HS-5 (cell line): ENCODE data around the gene IGFALS.
"Not testable (repeated sequence)": the region's sequence is repeated elsewhere in the genome, so short reads cannot be mapped to it uniquely, and the experiment has no call there.

Experiments
- DNase-seq: peaks from one replicate; pipeline ENCODE4 v3.0.0-alpha.2; 2012; ENCODE audit warnings: low read depth

Gene IGFALS

DNA sequence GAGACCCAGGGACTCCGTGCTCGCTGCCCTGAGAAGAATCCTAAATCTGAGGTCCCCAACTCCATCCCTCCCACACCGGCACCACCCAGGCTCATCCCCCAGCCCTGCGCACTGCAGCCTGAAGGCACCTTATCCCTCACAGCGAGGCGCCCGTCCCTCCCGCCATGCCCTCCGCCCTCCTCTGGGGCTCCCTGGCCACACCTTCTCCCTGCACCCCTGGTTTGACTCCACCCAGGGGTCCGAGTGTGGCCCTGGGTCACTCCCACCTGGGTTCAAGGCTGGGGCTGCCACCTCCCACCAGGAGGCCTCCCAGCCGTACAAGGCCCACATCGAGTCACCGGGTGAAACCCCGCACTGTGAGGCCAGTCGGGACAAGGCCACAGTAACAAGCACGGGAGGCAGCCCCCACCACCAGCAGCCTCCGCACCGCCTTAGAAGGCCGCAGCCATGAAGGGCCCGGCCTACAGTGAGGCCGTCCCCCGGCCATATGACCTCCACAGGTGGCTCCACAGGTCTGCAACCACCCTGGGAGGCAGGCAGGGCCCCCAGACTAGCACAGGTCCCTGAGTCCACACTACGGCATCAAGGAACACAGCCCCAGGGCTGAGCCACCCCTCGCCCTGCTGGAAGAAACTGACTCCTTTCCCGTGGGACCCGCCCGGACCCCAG, 24.8 kb upstream of the IGFALS start:
- no peak for DNase-seq

DNA sequence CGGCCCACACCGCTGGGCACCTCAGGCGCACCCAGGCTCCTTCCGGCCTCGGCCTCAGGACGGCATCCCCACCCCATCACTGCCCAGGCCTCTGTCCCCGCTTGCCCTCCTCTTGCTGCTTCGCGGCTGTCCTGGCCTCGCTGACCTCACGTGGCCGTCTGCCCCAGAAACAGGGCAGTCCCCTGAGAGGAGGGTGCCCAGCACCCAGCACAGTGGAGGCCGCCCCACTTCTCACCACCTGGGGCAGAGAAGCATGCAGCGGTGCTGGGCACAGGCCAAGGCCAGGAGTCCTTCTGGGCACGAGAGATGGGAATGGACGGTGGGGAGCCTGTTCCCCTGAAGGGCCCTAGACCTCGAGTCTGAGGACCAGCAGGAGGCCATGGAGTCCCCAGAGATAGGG, 24.2 kb upstream of the IGFALS start:
- no peak for DNase-seq

DNA sequence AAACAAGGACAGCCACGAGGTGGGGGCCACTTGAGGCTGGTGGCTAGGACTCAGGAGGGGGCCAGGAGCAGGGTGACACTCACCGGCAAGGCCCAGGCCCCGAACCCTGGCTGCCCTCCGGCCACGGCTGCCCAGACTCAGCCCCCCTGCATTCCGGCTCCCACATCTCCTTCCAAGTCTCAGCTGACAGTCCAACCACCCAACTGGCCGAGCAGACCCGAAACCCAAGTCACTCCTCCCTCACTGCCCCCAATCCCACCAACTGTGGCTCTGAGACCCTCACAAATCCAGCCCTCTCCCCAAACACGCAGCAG, 23.7 kb upstream of the IGFALS start:
- no peak for DNase-seq

DNA sequence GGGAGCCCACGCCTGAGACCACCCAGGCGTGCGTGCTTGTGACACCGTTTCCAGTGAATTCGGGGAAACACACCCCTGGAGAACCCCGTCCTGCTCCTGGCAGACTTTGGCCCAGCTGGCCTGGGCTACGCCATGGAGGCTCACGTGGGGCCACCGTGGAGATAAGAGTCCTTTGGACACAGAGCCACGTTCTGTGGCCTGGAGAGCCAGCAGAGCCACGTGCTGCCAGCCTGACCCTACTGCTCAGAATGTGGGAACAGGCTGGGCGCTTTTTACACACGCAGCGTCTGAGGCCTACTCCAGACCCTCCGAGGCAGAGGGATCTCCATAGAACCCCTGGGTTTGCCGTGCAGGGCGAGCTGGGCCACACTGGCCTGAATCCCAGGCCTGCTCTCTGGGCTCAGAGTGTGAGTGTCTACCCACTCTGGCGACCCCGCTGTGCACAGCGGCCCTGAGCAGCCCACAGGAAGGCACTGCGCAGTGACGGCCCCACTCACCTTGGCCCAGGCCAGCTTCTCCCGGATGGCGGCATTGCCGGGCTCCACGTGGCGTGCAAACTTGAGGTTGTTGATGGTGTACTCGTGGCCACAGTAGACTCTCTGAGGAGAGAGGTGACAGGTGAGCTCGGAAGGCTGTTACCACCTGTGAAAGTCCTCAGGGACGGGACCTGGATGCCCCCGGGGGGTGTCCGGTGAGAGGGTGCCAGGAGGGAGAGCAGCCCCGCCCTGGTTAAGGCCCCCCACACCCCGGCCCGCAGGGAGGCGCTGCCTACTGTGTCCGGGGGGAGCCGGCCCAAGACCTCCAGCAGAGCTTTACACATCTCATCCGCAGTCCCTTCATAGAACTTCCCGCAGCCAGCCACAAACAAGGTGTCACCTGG, 23.1 kb upstream of the IGFALS start:
- DNase-seq: no peak

DNA sequence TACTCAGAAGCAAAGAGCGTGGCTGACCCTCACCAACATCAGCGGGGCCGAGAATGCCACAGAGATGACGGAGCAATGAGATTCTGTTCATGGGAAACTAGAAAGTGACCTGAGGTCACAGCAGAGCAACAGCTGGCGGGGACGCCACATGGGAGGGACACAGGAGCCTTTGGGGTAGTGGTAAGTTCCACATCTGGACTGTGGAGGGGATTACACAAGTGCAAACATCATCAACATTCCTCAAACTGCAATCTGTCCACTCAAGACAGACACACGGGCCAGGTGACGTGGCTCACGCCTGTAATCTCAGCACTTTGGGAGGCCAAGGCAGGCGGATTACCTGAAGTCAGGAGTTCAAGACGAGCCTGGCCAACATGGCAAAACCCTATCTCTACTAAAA, 22.0 kb upstream of the IGFALS start:
- DNase-seq: no peak

DNA sequence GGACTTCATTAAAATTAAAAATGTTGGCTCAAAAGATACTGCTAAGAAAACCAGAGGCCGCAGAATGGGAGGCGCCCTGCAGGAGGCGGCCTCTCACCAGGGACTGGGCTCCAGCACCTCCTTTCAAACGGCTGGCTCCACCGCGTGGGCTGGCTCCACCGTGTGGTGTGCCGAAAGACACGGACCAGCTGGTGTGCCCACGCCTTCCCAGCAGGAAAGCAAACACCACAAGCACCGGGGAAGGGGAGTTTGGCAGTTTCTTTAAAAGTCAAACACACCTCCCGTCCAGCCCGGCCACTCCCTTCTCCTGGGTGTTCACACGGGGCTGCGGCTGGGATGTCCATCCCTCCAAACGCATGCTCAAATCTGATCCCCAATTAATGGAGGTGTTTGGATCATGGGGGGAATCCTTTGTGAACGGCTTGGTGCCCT, 19.2 kb upstream of the IGFALS start:
- no peak for DNase-seq

DNA sequence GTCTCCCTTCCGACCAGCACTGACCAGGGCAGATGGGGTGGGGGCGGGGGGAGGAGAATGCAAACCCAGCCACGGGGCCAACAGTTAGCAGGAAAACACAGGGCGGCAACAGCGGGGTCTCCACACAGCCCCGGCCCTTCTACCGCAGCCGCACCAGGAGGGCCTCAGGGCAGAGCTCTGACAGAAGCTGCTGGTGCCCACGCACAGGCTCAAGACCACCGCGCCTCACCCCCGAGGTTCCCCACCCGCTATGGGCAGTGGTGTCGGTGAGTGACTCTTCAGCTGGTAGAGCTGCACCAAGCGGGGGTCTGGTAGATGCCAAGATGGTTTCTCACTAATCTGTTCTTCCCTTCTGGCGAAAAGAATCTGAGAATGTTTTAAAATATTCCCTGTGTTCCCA, 17.0 kb upstream of the IGFALS start:
- DNase-seq: no peak

DNA sequence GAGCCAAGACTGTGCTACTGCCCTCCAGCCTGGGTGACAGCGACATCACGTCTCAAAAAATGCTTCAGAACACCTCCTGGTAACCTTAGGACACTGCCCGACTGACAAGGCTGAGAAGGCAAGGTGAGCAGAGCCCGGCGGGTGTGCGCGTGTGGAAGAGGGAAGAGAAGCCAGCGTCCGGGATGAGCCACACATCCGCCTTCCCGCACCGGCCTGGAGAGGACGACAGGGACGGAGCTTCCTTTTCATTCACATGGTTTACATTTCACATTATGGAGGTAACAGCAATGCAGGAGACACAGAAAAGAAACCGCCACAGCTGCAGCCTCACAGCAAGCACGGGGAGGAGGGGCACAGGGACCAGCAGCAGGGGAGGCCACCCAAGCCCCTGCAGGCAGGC, 16.6 kb upstream of the IGFALS start:
- no peak for DNase-seq

DNA sequence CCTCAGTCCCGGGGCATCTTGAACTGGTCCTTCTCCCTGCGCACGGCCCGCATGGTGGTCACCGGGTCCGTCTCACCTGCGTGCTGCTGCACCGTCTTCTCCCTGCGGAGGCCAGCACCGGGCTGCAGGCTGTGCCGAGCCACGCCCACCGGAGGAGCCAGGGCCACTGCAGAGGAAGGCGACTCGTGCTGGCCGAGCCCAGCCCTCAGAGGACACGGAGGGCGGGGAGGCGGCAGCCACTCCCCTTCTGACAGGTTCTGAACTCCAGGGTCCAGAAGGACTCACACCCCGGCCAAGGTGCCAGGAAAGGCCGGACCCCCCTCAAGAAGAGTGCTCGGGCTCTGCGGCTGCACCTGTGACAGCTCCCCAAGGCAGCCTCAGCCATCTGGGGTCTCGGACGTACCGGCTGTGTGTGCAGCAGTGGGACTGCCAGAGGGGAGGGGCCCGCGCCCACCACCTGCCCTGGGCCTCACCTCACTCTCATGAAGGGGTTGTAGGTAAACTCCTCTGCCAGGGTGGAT, 15.8 kb upstream of the IGFALS start:
- DNase-seq: no peak

DNA sequence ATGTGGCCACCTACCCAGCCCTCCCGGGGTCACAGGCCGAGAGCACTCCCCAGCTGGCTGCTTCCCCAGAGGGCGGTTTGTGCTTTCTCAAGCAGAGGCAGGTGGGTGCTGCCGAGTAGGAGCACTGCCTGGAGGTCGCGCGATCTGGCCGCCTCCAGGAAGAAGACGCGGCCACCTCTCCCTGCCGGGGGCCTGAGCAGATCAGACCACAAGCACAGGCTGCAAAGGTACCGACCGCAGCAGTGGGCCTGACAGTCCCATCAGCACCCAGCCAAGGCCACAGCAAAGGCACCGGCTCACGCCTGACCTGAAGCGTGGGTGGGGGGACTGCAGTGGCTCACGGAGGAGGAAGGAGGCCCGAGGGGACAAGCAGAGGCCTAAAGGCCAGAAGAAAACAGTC, 15.2 kb upstream of the IGFALS start:
- no peak for DNase-seq

DNA sequence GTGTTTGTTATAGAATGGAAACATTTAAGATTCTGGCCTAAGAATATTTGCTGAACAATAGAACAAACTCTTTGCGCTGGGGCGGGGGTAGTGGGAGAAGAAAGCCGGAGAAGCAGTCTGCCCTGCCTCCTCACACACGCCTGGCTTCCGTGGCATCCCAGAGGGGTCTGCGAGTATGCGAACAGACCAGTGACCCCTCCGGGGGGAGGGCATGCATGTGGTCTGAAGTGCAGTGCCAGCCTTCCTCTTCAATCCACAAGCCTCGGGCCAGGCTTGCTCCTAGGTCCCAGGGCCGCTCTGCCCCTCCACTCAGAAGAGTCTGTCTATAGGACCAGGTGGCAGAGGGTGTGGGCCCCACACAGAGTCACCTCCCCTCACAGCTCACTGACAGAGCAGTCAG, 14.1 kb upstream of the IGFALS start:
- DNase-seq: no peak

DNA sequence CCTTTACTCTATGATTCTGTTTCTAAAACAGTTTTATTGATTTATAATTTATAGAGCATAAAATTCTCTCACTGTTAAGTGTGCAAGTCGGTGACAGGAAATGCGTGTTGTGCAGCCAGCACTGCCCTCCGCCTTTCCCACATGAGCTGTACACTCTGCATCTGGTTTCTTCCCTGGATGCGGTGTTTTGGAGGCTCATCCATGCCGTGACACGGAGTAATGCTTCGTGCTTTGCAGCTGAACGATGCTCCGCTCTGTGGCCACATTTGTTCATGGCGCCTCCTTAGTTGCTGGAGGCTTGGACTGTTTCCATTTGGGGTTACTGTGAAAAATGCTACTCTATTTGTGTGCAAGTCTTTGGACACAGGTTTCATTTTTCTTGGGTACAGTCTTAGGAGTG, 7.2 kb upstream of the IGFALS start:
- DNase-seq: no peak

DNA sequence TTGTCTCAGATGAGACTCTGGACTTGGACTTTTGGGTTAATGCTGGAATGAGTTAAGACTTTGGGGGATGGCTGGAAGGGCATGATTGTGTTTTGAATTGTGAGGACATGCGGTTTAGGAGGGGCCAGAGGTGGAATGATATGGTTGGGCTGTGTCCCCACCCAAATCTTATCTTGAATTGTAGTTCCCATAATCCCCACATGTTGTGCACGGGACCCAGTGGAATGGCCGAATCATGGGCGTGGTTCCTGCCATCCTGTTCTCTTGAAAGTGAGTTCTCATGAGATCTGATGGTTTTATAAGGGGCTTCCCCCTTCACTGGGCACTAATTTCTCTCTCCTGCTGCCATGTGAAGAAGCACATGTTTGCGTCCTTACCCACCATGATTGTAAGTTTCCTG, 5.8 kb upstream of the IGFALS start:
- DNase-seq: not testable (repeated sequence)

DNA sequence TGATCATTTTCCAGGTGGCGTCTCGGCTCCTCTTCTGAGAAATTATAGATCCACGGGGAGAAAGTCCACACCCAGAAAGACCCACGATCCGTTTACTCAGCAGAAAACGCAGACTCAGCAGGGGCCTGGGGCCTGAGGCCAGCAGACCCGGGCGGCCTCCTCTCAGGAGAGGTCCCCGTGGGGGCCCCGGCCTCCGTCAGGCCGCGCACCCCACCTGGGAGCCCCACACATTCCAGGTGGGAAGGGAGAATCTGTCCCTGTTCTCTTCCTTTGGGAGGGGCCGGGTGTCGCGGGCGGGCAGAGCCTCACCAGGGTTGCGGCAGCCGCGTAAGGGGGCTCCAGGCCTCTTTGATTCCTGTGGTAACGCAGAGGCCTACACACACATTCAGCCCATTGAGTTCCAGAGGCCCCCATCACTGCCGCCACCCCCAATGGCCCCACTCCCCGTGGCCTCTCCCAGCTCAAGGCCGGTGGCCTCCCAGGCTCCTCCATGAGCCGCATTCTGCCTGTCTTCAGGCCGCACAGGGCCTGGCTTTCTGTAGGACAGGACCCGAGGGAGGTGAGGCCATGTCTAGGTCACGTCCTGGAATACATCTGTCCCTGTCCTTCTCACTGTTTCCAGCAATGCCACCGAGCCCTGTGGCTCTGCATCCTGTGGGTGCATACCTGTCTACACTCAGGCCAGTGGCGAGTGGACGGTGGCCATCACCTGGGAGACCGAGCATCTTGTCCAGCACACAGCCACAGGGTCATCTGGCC, 1.6 kb upstream of the IGFALS start:
- DNase-seq: no peak

DNA sequence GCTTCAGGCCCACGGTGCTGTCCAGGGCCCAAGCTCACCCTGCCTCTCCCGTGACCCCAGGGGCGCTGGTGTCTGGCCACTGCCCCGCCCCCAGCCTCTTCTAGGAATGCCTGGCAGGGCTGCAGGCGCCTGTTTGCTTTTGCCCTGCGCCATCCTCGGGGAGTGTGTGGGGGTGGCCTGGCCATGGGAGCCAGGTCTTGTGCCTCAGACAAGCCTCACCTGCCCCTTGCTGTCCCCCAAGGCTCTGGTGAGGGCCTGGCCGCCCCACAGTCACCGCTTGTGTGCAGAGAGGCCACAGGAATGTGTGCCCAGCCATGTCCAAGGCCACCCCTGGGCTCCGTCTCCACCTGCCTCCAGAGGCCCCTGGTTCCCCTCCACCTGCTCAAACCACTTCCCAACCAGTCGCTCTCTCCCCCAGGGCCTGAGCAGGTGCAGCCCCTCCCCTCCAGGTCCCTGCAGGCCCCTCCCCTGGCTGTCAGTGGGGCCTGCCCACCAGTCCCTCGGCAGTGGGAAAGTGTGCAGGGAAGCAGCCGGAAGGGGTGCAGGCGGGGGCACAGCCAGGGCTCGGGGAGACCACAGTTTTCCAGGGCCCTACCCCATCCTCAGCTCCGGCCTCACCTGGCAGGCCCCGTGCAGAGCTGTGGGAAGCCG, 841 bp upstream of the IGFALS start:
- no peak for DNase-seq

DNA sequence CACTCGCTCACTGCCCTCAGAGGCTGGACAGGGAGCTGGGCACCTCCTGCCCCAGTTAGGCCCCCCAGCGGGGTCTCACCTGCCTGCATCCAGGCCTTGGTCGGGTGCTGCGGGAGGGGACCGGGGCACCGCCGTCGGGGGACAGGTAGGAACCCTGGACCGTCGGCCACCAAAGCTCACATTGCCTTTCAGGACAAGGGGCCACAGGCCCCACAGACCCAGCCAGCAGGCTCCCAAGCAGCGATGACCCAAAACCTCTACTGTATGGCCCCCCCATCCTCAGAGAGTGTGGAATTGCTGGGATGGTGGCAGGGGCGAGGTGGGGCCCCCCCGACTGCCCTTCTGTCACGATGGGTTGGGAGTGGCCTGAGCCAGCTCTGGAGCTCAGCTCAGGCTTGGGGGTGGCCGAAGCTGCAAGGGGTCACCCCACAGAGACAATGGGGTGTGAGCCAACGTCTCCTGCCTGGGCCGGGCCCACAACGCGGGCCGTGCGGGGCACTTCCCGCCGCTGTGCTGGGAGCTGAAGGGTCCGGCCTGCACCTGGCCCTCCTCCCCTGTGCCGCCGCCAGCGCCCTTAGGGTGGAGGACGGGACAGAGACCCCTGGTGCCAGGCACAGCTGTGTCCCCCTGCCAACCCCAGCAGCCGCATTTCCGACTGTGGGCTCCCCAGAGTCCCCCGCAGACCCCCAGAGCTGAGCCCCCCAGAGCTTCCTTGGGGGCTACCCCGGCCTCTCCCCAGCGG, 498 bp downstream of the IGFALS start:
- no peak for DNase-seq

DNA sequence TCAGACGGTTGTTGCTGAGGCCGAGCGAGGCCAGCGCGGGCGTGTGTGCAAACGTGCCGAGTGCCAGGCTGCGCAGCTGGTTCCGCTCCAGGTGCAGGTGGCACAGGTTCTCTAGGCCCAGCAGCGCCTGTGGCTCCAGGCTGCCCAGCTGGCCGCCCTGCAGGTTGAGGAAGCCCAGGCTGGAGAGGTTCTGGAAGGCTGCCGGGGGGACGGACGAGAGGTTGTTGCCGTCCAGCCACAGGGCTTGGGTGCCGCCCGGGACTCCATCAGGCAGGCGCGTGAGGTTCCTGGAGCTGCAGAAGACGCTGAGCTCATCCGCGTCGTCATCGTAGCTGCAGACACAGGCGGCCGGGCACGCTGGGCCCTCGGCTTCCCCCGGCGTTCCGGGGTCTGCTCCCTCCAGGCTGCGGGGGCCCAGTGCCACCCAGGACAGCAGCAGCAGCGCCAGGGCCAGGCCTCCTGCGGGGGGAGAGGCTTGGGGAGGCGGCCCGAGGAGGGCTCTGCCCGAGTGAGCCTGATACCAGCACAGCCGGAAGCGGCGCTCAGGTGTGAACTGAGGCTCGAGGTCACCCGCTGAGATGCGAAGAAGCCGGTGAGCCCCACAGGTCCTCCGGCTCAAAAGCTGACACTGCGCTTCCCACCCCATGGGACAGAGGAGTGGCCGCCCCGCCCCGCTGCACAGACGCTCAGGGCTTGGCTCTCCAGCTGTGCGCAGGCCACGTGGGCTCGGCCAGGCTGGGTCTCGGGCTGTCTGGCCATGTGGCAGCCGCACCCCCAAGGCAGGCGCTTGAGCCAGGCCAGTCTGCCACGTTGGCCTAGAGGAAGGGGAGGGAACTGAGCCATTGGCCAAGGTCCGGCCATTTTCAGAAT, 1.3 kb downstream of the IGFALS start:
- no peak for DNase-seq

DNA sequence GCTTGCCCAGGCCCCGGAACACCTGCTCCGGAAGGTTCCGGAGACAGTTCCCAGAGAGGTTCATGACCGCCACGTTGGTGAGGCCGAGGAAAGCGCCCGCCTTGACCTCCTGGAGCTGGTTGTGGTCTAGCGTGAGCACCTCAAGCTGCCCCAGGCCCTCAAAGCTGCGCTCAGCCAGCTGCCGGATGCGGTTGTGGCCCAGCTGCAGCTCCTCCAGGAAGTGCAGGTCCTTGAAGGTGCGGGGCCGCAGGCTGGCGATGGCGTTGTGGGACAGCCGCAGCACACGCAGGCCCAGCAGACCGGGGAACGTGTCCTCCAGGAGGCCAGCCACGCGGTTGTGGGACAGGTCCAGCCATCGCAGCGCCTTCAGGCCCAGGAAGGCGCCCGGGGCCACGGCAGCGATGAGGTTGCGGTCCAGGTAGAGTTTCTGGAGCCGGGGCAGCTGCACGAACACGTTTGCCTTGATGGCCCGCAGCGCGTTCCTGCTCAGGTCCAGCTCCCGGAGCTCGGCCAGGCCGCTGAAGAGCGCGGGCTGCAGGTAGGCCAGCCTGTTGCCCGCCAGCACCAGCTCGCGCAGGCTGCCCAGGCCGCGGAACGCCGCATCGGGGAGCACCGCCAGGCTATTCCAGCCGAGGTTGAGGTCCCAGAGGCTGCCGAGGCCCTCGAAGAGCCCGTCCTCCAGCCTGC, 2.1 kb downstream of the IGFALS start:
- no peak for DNase-seq

DNA sequence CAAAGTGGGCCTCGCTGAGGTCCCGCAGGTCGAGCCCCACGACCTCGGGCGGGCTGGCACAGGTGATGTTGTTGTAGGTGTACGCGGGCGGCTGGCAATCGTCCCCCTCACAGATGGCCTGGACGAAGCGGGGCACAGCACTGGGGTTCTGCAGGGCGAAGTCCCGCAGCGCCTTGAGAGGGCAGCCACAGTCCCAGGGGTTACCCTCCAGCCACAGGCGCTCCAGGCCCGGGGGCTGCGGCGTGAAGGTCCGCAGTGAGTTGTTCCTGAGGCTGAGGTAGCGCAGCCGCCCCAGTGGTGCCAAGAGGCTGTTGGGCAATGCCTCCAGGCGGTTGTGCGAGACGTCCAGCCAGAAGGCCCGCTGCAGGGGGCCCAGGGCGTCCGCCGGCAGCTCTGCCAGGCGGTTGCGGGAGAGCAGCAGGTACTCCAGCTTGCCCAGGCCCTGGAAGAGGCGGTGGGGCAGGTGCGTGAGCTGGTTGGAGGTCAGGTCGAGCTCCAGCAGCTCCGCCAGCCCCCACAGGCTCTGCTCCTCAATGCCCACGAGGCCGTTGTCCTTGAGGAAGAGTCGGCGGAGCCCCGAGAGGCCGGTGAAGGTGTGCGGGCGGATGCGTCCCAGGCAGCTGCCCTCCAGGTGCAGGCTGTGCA, 2.8 kb downstream of the IGFALS start:
- DNase-seq: no peak

DNA sequence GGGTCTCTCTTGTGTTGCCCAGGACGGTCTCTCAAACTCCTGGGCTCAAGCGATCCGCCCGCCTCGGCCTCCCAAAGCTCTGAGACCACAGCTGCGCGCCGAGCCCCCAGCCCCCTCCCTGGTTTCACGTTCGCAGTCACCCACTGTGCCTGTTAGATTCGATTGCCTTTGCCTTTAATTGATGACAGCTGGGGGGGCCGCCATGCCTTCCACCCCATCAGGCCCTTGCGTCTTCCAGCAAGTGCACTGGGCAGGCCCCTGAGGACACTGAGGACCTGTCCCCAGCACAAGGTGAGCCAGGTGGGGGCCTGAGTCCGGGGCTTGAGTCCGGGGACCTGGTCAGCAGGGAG, 3.3 kb downstream of the IGFALS start:
- DNase-seq: no peak
